ENCODE data around the gene TOM1. TPM values are rescaled to one million over a fixed set of nuclear protein-coding genes. Genes with fewer than 3 reads are reported as not detected.

TOM1 gene
- total RNA-seq, 1 donor from 2014 or later: 29.6 TPM

- peaks cover 1% of the 10 kb centered on the region for H3K9me3 Mint-ChIP-seq (ENCODE audit: unreplicated experiment)
These were observed 3.4 kb downstream of the TOM1 start for GRCh38 chr22:35303029-35303624.

DNA sequence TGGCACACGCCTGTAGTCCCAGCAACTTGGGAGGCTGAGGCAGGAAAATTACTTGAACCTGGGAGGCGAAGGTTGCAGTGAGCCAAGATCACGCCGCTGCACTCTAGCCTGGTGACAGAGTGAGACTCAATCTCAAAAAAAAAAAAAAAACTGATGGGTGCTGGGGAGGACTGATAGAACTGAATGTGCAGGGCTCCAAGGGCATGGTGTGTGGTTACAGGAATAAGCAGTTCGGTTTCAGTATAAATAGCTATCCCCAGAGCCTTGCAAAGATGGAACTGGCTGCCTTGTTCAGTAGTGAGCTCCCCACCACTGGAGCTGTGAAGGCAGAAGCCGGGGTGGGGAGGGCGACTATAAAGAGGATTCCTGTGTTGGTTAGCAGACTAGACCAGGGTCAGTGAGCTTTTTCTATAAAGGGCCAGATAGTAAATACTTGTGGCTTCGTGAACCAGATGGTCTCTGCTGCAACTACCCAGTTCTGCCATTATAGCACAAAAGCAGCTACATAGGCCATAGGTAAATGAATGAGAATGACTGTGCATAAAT is 5.9 kb downstream of the TOM1 start:
- Histone ChIP-seq H3K27me3 (ENCODE audit: insufficient read depth, low read length) (no peaks in the 10 kb centered on the region), H3K9me3 (ENCODE audit: insufficient read depth, low read depth, low read length) (no peaks in the 10 kb centered on the region), H3K4me3 (ENCODE audit: insufficient read depth, low read depth, low read length) (no peak overlapping the region), H3K4me1 (ENCODE audit: insufficient read depth, low read length) (peaks cover 33% of the 10 kb centered on the region), H3K9ac (ENCODE audit: low read length) (no peak overlapping the region), H3K27ac (ENCODE audit: low read depth, low read length) (no peak overlapping the region), H3K36me3 (ENCODE audit: insufficient read depth, low read length) (no peaks in the 10 kb centered on the region), H3K79me2 (ENCODE audit: insufficient read depth, low read length) (peaks cover 53% of the 10 kb centered on the region), H3K4me2 (ENCODE audit: low read length) (no peak overlapping the region), H4K20me1 (ENCODE audit: insufficient read depth, low read length) (peaks cover 19% of the 10 kb centered on the region), H2AFZ (ENCODE audit: low read depth, low read length) (no peak overlapping the region)
- DNase-seq (ENCODE audit: low read depth): no peak
- H3K9me3 Mint-ChIP-seq (ENCODE audit: unreplicated experiment): peaks cover 1% of the 10 kb centered on the region
- no peak overlapping the region for H3K27ac Mint-ChIP-seq (ENCODE audit: unreplicated experiment)
- no peak overlapping the region for H3K4me3 Mint-ChIP-seq (ENCODE audit: unreplicated experiment)
- peaks cover 12% of the 10 kb centered on the region for H3K36me3 Mint-ChIP-seq (ENCODE audit: low read depth, unreplicated experiment)
- no peak for FAIRE-seq
- no peaks in the 10 kb centered on the region for H3K27me3 Mint-ChIP-seq (ENCODE audit: low read depth, unreplicated experiment)
- TF ChIP-seq EZH2 (IDR thresholded peaks at IDR 0.05; ENCODE audit: insufficient read depth, low read length): no peak
- TF ChIP-seq, protein P1, sequence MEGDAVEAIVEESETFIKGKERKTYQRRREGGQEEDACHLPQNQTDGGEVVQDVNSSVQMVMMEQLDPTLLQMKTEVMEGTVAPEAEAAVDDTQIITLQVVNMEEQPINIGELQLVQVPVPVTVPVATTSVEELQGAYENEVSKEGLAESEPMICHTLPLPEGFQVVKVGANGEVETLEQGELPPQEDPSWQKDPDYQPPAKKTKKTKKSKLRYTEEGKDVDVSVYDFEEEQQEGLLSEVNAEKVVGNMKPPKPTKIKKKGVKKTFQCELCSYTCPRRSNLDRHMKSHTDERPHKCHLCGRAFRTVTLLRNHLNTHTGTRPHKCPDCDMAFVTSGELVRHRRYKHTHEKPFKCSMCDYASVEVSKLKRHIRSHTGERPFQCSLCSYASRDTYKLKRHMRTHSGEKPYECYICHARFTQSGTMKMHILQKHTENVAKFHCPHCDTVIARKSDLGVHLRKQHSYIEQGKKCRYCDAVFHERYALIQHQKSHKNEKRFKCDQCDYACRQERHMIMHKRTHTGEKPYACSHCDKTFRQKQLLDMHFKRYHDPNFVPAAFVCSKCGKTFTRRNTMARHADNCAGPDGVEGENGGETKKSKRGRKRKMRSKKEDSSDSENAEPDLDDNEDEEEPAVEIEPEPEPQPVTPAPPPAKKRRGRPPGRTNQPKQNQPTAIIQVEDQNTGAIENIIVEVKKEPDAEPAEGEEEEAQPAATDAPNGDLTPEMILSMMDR (IDR thresholded peaks at IDR 0.05; ENCODE audit: insufficient read depth, low read depth, low read length): no peak
- peaks cover 39% of the 10 kb centered on the region for H3K4me1 Mint-ChIP-seq (ENCODE audit: low read depth, unreplicated experiment)

More at GRCh38 chr22:35303029-35303624, 3.4 kb downstream of the TOM1 start:
- Histone ChIP-seq H3K9ac (ENCODE audit: low read length) (no peak overlapping the region), H3K4me1 (ENCODE audit: insufficient read depth, low read length) (peaks cover 41% of the 10 kb centered on the region), H4K20me1 (ENCODE audit: insufficient read depth, low read length) (peaks cover 11% of the 10 kb centered on the region), H3K9me3 (ENCODE audit: insufficient read depth, low read depth, low read length) (no peaks in the 10 kb centered on the region), H3K36me3 (ENCODE audit: insufficient read depth, low read length) (no peaks in the 10 kb centered on the region), H3K4me3 (ENCODE audit: insufficient read depth, low read depth, low read length) (no peak overlapping the region), H3K4me2 (ENCODE audit: low read length) (no peak overlapping the region), H2AFZ (ENCODE audit: low read depth, low read length) (no peak overlapping the region), H3K79me2 (ENCODE audit: insufficient read depth, low read length) (peaks cover 52% of the 10 kb centered on the region), H3K27ac (ENCODE audit: low read depth, low read length) (peak overlapping the region; percentile 27), H3K27me3 (ENCODE audit: insufficient read depth, low read length) (no peaks in the 10 kb centered on the region)
- no peak for FAIRE-seq
- Mint-ChIP-seq H3K4me3 (ENCODE audit: unreplicated experiment) (peak overlapping the region; percentile 1), H3K4me1 (ENCODE audit: low read depth, unreplicated experiment) (peaks cover 31% of the 10 kb centered on the region), H3K36me3 (ENCODE audit: low read depth, unreplicated experiment) (peaks cover 9% of the 10 kb centered on the region), H3K27ac (ENCODE audit: unreplicated experiment) (no peak overlapping the region), H3K27me3 (ENCODE audit: low read depth, unreplicated experiment) (no peaks in the 10 kb centered on the region)
- DNase-seq (ENCODE audit: low read depth): no peak
- TF ChIP-seq, protein P1 (IDR thresholded peaks at IDR 0.05; ENCODE audit: insufficient read depth, low read depth, low read length): no peak

DNA sequence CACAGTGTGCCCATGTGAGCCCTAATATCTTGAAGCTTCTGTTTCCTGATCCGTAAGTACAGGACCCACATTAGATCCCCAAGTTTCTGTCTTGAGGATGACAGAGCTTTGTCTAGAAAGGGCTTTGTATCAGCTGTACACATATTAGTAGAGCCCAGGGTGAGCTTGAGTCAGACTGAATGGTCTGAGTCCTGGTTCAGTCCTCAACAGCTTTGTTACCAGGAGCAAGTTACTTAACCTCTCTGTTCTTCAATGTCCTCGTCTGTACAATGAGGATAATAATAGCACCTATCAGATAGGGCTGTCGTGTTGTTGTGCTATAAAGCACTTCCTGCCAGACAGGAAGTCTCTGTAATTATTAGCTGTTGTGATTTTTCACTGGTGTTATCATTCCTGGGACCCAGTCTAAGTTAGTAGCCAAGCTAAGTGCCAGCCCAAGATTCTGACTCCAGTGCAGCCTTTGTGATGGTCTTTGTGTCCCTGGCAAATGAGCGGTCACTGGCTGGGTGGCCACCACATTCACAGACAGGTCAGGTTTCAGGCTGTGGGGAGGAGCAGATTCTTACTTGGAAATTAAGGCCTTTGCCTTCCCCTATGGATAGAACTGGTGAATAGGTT is 6.8 kb downstream of the TOM1 start:
- H4K20me1 ChIP-seq (ENCODE audit: insufficient read depth, low read length): peaks cover 24% of the 10 kb centered on the region

More for the DNA sequence above, 6.8 kb downstream of the TOM1 start:
- Histone ChIP-seq H3K9ac (ENCODE audit: low read length) (no peak overlapping the region), H3K4me1 (ENCODE audit: insufficient read depth, low read length) (peaks cover 32% of the 10 kb centered on the region), H3K27me3 (ENCODE audit: insufficient read depth, low read length) (no peaks in the 10 kb centered on the region), H2AFZ (ENCODE audit: low read depth, low read length) (no peak overlapping the region), H3K4me3 (ENCODE audit: insufficient read depth, low read depth, low read length) (no peak overlapping the region), H3K36me3 (ENCODE audit: insufficient read depth, low read length) (no peaks in the 10 kb centered on the region), H3K79me2 (ENCODE audit: insufficient read depth, low read length) (peaks cover 47% of the 10 kb centered on the region), H3K4me2 (ENCODE audit: low read length) (peak overlapping the region; percentile 1), H3K27ac (ENCODE audit: low read depth, low read length) (no peak overlapping the region), H3K9me3 (ENCODE audit: insufficient read depth, low read depth, low read length) (no peaks in the 10 kb centered on the region)
- FAIRE-seq (no peak), DNase-seq (ENCODE audit: low read depth) (no peak)
- Mint-ChIP-seq H3K4me3 (ENCODE audit: unreplicated experiment) (no peak overlapping the region), H3K4me1 (ENCODE audit: low read depth, unreplicated experiment) (peaks cover 37% of the 10 kb centered on the region), H3K27ac (ENCODE audit: unreplicated experiment) (peak overlapping the region; percentile 62), H3K36me3 (ENCODE audit: low read depth, unreplicated experiment) (peaks cover 12% of the 10 kb centered on the region), H3K9me3 (ENCODE audit: unreplicated experiment) (peaks cover 1% of the 10 kb centered on the region), H3K27me3 (ENCODE audit: low read depth, unreplicated experiment) (no peaks in the 10 kb centered on the region)
- TF ChIP-seq, protein P1 (IDR thresholded peaks at IDR 0.05; ENCODE audit: insufficient read depth, low read depth, low read length): no peak
- no peak for TF ChIP-seq EZH2 (IDR thresholded peaks at IDR 0.05; ENCODE audit: insufficient read depth, low read length)
